Measurements from ENCODE around the gene CPEB2. TPM values are rescaled to one million over a fixed set of nuclear protein-coding genes. Genes with fewer than 3 reads are reported as not detected.
A peak's percentile ranks its signal among the peaks of the same experiment; 100 is the strongest.

CPEB2 gene
- total and polyA plus RNA-seq, 8 donors = 8.4 to 27.7 (median 12.2) TPM

DNA sequence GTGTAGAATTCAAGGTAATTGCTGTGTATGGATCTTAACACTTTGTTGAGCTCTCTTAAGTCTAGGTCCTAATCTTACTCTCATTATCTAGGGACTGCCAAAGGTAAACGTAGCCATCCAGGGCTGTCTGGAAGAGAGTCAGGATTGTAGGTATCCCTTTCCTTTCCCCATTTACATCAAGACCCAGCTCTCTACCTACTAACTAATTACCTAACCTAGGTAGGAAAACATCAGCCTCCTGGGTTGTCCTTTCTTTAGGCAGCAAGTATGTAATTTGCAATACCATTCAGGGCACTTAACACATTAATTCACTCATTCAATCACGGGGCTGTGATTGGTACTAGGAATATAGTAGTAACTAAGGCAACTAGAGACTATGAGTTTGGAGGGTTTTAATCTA, 15.2 kb upstream of the CPEB2 start:
- no peak for ATAC-seq
- Histone ChIP-seq H3K27ac (no peak overlapping the region), H3K4me1 (no peaks in the 10 kb centered on the region), H3K27me3 (no peaks in the 10 kb centered on the region), H3K4me3 (no peak overlapping the region), H3K9me3 (no peaks in the 10 kb centered on the region), H3K36me3 (no peaks in the 10 kb centered on the region)
- TF ChIP-seq, protein P1, sequence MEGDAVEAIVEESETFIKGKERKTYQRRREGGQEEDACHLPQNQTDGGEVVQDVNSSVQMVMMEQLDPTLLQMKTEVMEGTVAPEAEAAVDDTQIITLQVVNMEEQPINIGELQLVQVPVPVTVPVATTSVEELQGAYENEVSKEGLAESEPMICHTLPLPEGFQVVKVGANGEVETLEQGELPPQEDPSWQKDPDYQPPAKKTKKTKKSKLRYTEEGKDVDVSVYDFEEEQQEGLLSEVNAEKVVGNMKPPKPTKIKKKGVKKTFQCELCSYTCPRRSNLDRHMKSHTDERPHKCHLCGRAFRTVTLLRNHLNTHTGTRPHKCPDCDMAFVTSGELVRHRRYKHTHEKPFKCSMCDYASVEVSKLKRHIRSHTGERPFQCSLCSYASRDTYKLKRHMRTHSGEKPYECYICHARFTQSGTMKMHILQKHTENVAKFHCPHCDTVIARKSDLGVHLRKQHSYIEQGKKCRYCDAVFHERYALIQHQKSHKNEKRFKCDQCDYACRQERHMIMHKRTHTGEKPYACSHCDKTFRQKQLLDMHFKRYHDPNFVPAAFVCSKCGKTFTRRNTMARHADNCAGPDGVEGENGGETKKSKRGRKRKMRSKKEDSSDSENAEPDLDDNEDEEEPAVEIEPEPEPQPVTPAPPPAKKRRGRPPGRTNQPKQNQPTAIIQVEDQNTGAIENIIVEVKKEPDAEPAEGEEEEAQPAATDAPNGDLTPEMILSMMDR (IDR thresholded peaks at IDR 0.05) = no peak
- intact Hi-C loops (cut with DNase I) = no loop called here
- DNase-seq = no peak

DNA sequence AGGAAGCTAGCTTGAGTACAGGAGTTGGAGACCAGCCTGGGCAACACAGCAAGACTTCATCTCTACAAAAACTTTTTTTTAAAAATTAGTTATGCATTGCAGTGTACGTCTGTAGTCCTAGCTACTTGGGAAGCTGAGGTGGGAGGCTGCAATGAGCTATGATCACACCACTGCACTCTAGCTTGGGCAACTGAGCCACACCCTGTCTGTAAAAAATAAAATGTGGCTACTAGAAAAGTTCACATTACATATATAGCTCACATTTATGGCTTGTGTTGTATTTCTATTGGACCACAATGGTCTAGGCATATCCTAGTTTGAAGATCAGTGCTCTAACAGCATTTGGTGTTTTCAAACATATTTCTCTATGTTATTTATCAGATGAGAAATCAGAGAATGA, 11.8 kb upstream of the CPEB2 start:
- no peaks in the 10 kb centered on the region for H3K36me3 ChIP-seq
- intact Hi-C loops (cut with DNase I) = no loop called here

DNA sequence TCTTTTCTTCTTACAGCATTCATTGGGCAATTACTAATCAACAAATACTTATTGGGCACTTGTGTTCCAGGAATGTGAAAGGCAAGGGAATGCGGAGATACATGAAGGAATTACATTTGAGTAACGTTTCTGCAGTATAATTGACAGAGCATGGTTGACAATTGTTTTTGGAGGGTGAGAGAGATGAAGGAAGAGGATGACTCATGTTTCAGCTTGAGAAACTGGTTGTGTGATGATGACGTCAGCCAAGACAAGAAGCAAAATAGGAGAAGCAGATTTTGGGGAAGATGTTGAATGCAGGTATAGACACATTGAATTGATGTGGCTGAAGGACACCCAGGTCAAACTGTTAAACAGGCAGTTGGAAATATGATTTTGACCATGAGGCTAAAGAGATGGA, 8.0 kb upstream of the CPEB2 start:
- TF ChIP-seq, protein P1 (IDR thresholded peaks at IDR 0.05) = no peak
- Histone ChIP-seq H3K4me3 (no peak overlapping the region), H3K36me3 (no peaks in the 10 kb centered on the region), H3K4me1 (peaks cover 0 to 6% of the 10 kb centered on the region in 2 donors), H3K27me3 (no peaks in the 10 kb centered on the region), H3K27ac (no peak overlapping the region), H3K9me3 (no peaks in the 10 kb centered on the region)
- intact Hi-C loops (cut with DNase I) = no loop called here
- no peak for DNase-seq
- ATAC-seq = no peak

More for the DNA sequence above, 11.8 kb upstream of the CPEB2 start:
- no peak for ATAC-seq
- H3K4me3 ChIP-seq = no peak overlapping the region
- H3K27ac ChIP-seq = no peak overlapping the region
- no peak for DNase-seq
- TF ChIP-seq, protein P1 (IDR thresholded peaks at IDR 0.05) = no peak
- no peaks in the 10 kb centered on the region for H3K9me3 ChIP-seq
- peaks cover 0 to 6% of the 10 kb centered on the region in 2 donors for H3K4me1 ChIP-seq
- no peaks in the 10 kb centered on the region for H3K27me3 ChIP-seq

DNA sequence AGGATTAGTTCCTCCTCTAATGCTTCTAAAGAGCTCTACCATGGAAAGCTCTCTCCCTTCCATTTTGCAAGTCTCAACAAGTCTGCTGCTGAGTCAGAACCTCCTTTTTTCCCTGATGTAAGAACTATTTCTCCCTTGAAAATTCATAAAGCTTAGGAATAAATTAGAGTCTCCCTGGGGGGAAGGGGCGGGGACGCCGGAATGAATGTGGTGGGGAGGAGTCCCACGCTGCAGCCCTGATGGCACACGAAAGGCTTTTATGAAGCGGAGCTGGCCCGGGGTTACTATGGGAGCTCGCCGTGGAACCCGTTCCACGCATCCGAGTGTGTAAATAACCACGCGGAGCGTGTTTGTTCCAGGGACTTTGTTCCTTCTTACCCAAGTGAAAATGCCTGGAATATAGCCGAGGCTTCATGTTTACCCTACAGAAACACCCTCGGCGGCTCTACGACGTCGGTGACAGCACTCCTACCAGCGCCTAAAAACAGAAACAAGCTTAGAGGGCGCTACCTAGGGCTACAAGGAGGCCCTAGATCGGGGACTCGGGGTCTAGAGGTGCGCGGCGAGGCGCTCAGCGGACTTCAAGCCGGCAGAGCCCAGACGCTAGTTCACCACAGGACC, 923 bp upstream of the CPEB2 start:
- Histone ChIP-seq H3K9me3 (no peaks in the 10 kb centered on the region), H3K4me1 (peaks cover 2 to 18% of the 10 kb centered on the region in 2 donors), H3K27ac (peak overlapping the region; percentile 100), H3K4me3 (peak overlapping the region; percentile 86 to 96), H3K27me3 (no peaks in the 10 kb centered on the region), H3K36me3 (no peaks in the 10 kb centered on the region)
- DNase-seq (peak; percentile 66 to 89 (median 79)), ATAC-seq (peak; percentile 33)
- intact Hi-C loops (cut with DNase I) = no loop called here
- TF ChIP-seq, protein P1 (IDR thresholded peaks at IDR 0.05) = no peak

DNA sequence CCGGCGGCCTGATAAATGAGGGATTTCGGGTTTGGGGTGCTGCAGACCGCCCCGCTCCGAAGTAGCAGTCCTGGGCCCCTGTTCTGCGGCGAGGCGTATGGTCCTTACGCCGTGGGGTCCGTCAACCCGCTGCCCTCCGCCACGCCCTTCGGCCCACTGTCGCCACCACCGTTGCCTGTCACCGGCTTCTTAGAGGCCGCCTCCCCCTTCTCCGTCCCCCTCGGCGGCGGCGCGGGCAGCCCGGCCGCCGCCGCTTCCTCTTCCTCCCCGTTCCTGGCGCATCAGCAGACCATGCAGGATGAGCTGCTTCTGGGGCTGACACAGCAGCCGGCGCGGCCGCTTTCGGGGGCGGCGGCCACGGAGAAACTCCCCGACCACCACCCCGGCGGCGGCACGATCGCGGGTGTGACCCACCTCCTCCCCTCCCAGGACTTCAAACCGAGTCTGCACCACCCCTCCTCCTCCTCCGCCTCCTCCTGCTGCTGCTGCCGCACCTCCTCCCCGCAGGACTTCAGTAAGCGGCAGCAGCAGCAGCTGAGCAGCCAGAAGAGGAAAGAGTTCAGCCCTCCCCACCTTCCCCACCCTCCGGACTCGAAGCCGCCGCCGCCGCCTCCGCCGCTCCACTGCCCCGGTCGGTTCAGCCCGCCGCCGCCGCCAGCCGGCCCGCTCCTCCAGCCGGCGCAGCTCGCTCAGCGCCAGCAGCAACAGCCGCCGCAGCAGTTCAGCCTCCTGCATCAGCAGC, 549 bp downstream of the CPEB2 start:
- H3K4me1 ChIP-seq = peaks cover 9 to 28% of the 10 kb centered on the region in 2 donors
- H3K27ac ChIP-seq = peak overlapping the region; percentile 100
- H3K9me3 ChIP-seq = no peaks in the 10 kb centered on the region
- DNase-seq = peak; percentile 67 to 95 (median 81)
- peaks cover 0 to 7% of the 10 kb centered on the region in 2 donors for H3K36me3 ChIP-seq
- TF ChIP-seq, protein P1 (IDR thresholded peaks at IDR 0.05) = no peak
- H3K4me3 ChIP-seq = peak overlapping the region; percentile 86 to 96
- H3K27me3 ChIP-seq = no peaks in the 10 kb centered on the region
- peak; percentile 47 for ATAC-seq
- intact Hi-C loops (cut with DNase I) = no loop called here
